Endothelial cell of umbilical vein (primary cell): ENCODE measurements around the gene MPDZ. TPM values are rescaled to one million over a fixed set of nuclear protein-coding genes. Genes with fewer than 3 reads are reported as not detected.

ENCODE experiments used
- BruUV-seq: library from RNA; stranded (reverse); fragments of 400-500 nt; replicated peaks from 2 replicates; lab custom pipeline; 2021; lab: Mats Ljungman, UMichigan
- CTCF ChIA-PET: fragments of 300-600, 350-600 bp; sonication (Branson Sonifier 250); formaldehyde crosslinking; loops from one replicate; lab custom pipeline; 2021; ENCODE audit warnings: antibody characterized with exemption, inconsistent platforms; lab: Charles Lee
- POLR2A ChIA-PET: fragments of 300-600, 350-600 bp; sonication (Branson Sonifier 250); formaldehyde crosslinking; loops from one replicate; lab custom pipeline; 2021; ENCODE audit warnings: antibody characterized with exemption, inconsistent platforms; lab: Charles Lee
- DNase-seq: peaks from one replicate; pipeline ENCODE4 v3.0.0-alpha.2; 2011; ENCODE audit warnings: low read depth, low spot score
- FAIRE-seq: peaks from 2 replicates; lab custom pipeline; 2011; peaks lifted over from hg19 to GRCh38; lab: Jason Lieb, UNC
- H2AFZ ChIP-seq: 2 replicates; pipeline ENCODE4 v1.6.0; 2012; ENCODE audit warnings: low read depth, low read length, control low read depth, inconsistent platforms
- H3K27ac ChIP-seq: 2 replicates; pipeline ENCODE4 v1.5.1; 2011; ENCODE audit warnings: low read depth, mild to moderate bottlenecking, control low read depth, low read length, moderate library complexity; ENCODE audit not compliant: insufficient read depth
- H3K27me3 ChIP-seq, 2 experiments: 2 replicates each; pipeline versions ENCODE4 v1.6.0 to v1.6.1; 2011; ENCODE audit warnings: low read length in 2 of 2, mixed read lengths in 1 of 2; ENCODE audit not compliant: control insufficient read depth in 2 of 2, insufficient read depth in 2 of 2
- H3K36me3 ChIP-seq, 2 experiments: 2 replicates in 1 of 2; 3 replicates in 1 of 2; pipeline ENCODE4 v1.5.1; 2011; ENCODE audit warnings: low read length in 2 of 2, mild to moderate bottlenecking in 1 of 2, moderate library complexity in 1 of 2; ENCODE audit not compliant: control insufficient read depth in 2 of 2, insufficient read depth in 2 of 2; ENCODE audit errors: extremely low read depth in 1 of 2
- H3K4me1 ChIP-seq: 3 replicates; pipeline ENCODE4 v1.5.1; 2011; ENCODE audit warnings: mild to moderate bottlenecking, low read length; ENCODE audit not compliant: control insufficient read depth, insufficient read depth; ENCODE audit errors: extremely low read depth
- H3K4me2 ChIP-seq: 2 replicates; pipeline ENCODE4 v1.6.1; 2011; ENCODE audit warnings: low read length, control low read depth, mixed read lengths; ENCODE audit not compliant: insufficient read depth
- H3K4me3 ChIP-seq, 3 experiments: fragments of 200-600 bp in 1 of 3; sonication (generic), shearing (Covaris generic) in 1 of 3; replicated peaks in 1 of 3; 2 replicates each; pipeline ENCODE4 v1.5.1; 2011 to 2016; ENCODE audit warnings: control low read depth in 3 of 3, low read length in 3 of 3, mild to moderate bottlenecking in 2 of 3, inconsistent platforms in 1 of 3, low read depth in 1 of 3, moderate library complexity in 1 of 3; ENCODE audit not compliant: insufficient read depth in 1 of 3
- H3K79me2 ChIP-seq: 2 replicates; pipeline ENCODE4 v1.6.0; 2012; ENCODE audit warnings: low read length, inconsistent platforms; ENCODE audit not compliant: control insufficient read depth, insufficient read depth
- H3K9ac ChIP-seq: replicated peaks from 2 replicates; pipeline ENCODE3; 2011; ENCODE audit warnings: low read length, control low read depth; ENCODE audit not compliant: insufficient read depth; ENCODE audit errors: extremely low read depth
- H3K9me1 ChIP-seq: replicated peaks from 3 replicates; pipeline ENCODE4 v1.6.0; 2011; ENCODE audit warnings: mild to moderate bottlenecking, low read length; ENCODE audit not compliant: control insufficient read depth, insufficient read depth; ENCODE audit errors: extremely low read depth
- H3K9me3 ChIP-seq: replicated peaks from 2 replicates; pipeline ENCODE4 v1.5.1; 2012; ENCODE audit warnings: low read length, inconsistent platforms; ENCODE audit not compliant: control insufficient read depth, insufficient read depth
- H4K20me1 ChIP-seq: replicated peaks from 2 replicates; pipeline ENCODE3; 2011; ENCODE audit warnings: mild to moderate bottlenecking, low read length; ENCODE audit not compliant: control insufficient read depth, insufficient read depth; ENCODE audit errors: extremely low read depth
- FOS ChIP-seq: IDR thresholded peaks from 2 replicates; pipeline ENCODE4 v1.6.1; 2011; ENCODE audit warnings: mild to moderate bottlenecking, low read length, moderate library complexity, borderline replicate concordance; ENCODE audit not compliant: insufficient read depth
- GATA2 ChIP-seq: IDR thresholded peaks from 2 replicates; pipeline ENCODE4 v1.7.0; 2011; ENCODE audit warnings: low read depth, mild to moderate bottlenecking, moderate library complexity, mixed read lengths, low read length; ENCODE audit not compliant: insufficient read length, insufficient read depth
- MAX ChIP-seq: IDR thresholded peaks from 2 replicates; pipeline ENCODE4 v1.6.1; 2011; ENCODE audit not compliant: insufficient read depth, insufficient read length
- dilution Hi-C: fragments of 300-500 bp; cut with MboI; formaldehyde crosslinking; loops from one replicate; pipeline ENCODE4 v1.15.0; 2019; ENCODE audit warnings: low sequenced_read_pairs; ENCODE audit not compliant: extremely low pct_ligation_motif_present
- intact Hi-C: fragments of 100-400 bp; cut with micrococcal nuclease; formaldehyde crosslinking; loops from one replicate; pipeline ENCODE4 v1.10.0; 2022
- polyA plus RNA-seq, 4 experiments: library from polyadenylated mRNA; depleted of rRNA in 3 of 4; stranded (reverse) in 3 of 4; unstranded in 1 of 4; fragments of >200 nt; gene quantifications; 2 replicates each; pipeline versions ENCODE4 v1.2.1 to v1.2.3, GENCODE V29; 2011 to 2012; ENCODE audit warnings: missing spikeins in 1 of 4
- total RNA-seq: library from RNA; stranded (reverse); gene quantifications from 2 replicates; pipeline ENCODE4 v1.2.3, GENCODE V29; 2021

The MPDZ gene
- total and polyA plus RNA-seq, 2 donors (not counting 3 experiments of a cell fraction or from before 2014, with no cell fraction given), result 22.3 to 54.4 TPM

DNA sequence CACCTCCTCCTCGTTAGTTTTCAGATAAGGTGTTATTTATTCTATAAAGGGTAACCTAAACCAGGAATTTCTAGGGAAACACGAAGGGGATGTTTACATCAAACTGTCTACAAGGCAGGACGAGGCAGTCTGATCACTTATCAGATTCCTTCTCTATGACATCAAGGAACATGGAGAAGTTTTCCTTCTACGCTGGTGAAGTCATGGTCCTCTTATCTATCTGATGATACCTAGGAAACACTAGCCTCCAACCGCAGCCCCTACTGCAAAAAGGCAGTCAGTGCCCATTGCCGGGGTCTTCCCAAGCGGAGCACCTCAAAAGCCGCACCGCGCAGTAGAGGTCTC is 1.5 kb downstream of the MPDZ start:
- TSS peak; percentile 27 for BruUV-seq
- intact Hi-C loops, result loop anchor here (1.0 to 10.0 kb wide), 5 partner anchors 11 to 819 kb away; no protein-coding TSS in a partner anchor
- H3K79me2 ChIP-seq, result peaks cover 53% of the 10 kb centered on the region
- no peaks in the 10 kb centered on the region for H3K9me1 ChIP-seq
- H3K4me2 ChIP-seq, result peak overlapping the region; percentile 66
- H3K9me3 ChIP-seq, result no peaks in the 10 kb centered on the region
- peak overlapping the region; percentile 83 for H3K9ac ChIP-seq
- no peaks in the 10 kb centered on the region for H3K27me3 ChIP-seq
- H3K27ac ChIP-seq, result peak overlapping the region; percentile 91
- no peak overlapping the region for H2AFZ ChIP-seq
- ChIA-PET POLR2A (no interaction called here), CTCF (no interaction called here)
- peaks cover 0 to 2% of the 10 kb centered on the region in 2 experiments for H3K36me3 ChIP-seq
- DNase-seq, result peak; percentile 82
- H3K4me1 ChIP-seq, result peaks cover 25% of the 10 kb centered on the region
- TF ChIP-seq GATA2 (peak; percentile 57), MAX (no peak)
- H3K4me3 ChIP-seq, result peak overlapping the region; percentile 22 to 74 (median 74)
- dilution Hi-C loops, result no loop called here
- FAIRE-seq, result peak; percentile 28
- no peaks in the 10 kb centered on the region for H4K20me1 ChIP-seq

GRCh38 chr9:13274886-13275641 is 4.4 kb downstream of the MPDZ start:
- no peaks in the 10 kb centered on the region for H3K9me1 ChIP-seq
- dilution Hi-C loops (no loop called here), intact Hi-C loops (loop anchor here (5.0 to 10.0 kb wide), 2 partner anchors 138 to 300 kb away; no protein-coding TSS in a partner anchor)
- no peaks in the 10 kb centered on the region for H3K9me3 ChIP-seq
- H3K79me2 ChIP-seq, result peaks cover 77% of the 10 kb centered on the region
- H3K4me3 ChIP-seq, result no peak overlapping the region
- H3K36me3 ChIP-seq, result peaks cover 0 to 2% of the 10 kb centered on the region in 2 experiments
- H3K4me1 ChIP-seq, result peaks cover 29% of the 10 kb centered on the region
- DNase-seq (peak; percentile 61), FAIRE-seq (no peak)
- BruUV-seq, result TSS peak; percentile 0
- H4K20me1 ChIP-seq, result no peaks in the 10 kb centered on the region
- TF ChIP-seq FOS, result no peak
- no peak overlapping the region for H3K9ac ChIP-seq
- ChIA-PET POLR2A (no interaction called here), CTCF (interaction anchor here (0.9 to 1.1 kb wide), 3 partner anchors 9 to 76 kb away, joined by 3 to 4 read pairs (median 3); no protein-coding TSS in a partner anchor)
- peak overlapping the region; percentile 55 for H3K27ac ChIP-seq
- H3K27me3 ChIP-seq, result no peaks in the 10 kb centered on the region
- no peak overlapping the region for H2AFZ ChIP-seq
- peak overlapping the region; percentile 66 for H3K4me2 ChIP-seq
